Adipose tissue (tissue), 3 donors: ENCODE measurements around the gene KIRREL3. TPM values are rescaled to one million over a fixed set of nuclear protein-coding genes. Genes with fewer than 3 reads are reported as not detected.

Experiments
- H3K27ac ChIP-seq: one replicate; pipeline ENCODE4 v1.5.1; 2013; ENCODE audit warnings: low read depth, low read length
- WGBS, 3 donors: extraction: QIAGEN DNeasy Blood & Tissue Kit; methylation state at CpG; one replicate each; pipeline ENCODE4 v1.1.7; 2013; 5-methylcytosine and 5-hydroxymethylcytosine counted together
- polyA plus RNA-seq, 3 donors: library from polyadenylated mRNA; stranded (reverse); fragments of 200-250 nt; gene quantifications; one replicate each; pipeline ENCODE4 v1.2.3, GENCODE V29; 2013
- donor health status: healthy with polysubstance abuse.
- donor health status: Bipolar disorder and iron deficiency.
- donor health status: healthy.

KIRREL3 gene
- polyA plus RNA-seq, 3 donors = 0.04 to 0.34 (median 0.13) TPM

GRCh38 chr11:126722006-126722736 lies 278.4 kb downstream of the KIRREL3 start:
- WGBS, 3 donors = 78 to 93% (median 90%) methylated on average over 1 of the region's 1 CpG
- no peak overlapping the region for H3K27ac ChIP-seq

GRCh38 chr11:126720539-126721235 lies 279.9 kb downstream of the KIRREL3 start:
- no peak overlapping the region for H3K27ac ChIP-seq
- WGBS, 3 donors = 69 to 79% (median 73%) methylated on average over 5 of the region's 5 CpGs

GRCh38 chr11:126719740-126720139 lies 280.8 kb downstream of the KIRREL3 start:
- 82 to 88% (median 88%) methylated on average over 3 of the region's 3 CpGs for WGBS, 3 donors
- no peak overlapping the region for H3K27ac ChIP-seq

- 64 to 76% (median 75%) methylated on average over 3 of the region's 3 CpGs for WGBS, 3 donors
- H3K27ac ChIP-seq = no peak overlapping the region
These were observed 282.3 kb downstream of the KIRREL3 start for GRCh38 chr11:126718276-126718675.

GRCh38 chr11:126716456-126717083 lies 284.0 kb downstream of the KIRREL3 start:
- WGBS, 3 donors = 58 to 83% (median 80%) methylated on average over 4 of the region's 4 CpGs
- no peak overlapping the region for H3K27ac ChIP-seq

GRCh38 chr11:126713806-126714205 lies 286.8 kb downstream of the KIRREL3 start:
- no peak overlapping the region for H3K27ac ChIP-seq
- 73 to 93% (median 89%) methylated on average over 6 of the region's 6 CpGs for WGBS, 3 donors

- 60 to 70% (median 60%) methylated on average over 27 of the region's 27 CpGs for WGBS, 3 donors
- H3K27ac ChIP-seq = no peak overlapping the region
These were observed 288.5 kb downstream of the KIRREL3 start for GRCh38 chr11:126711977-126712625.

- WGBS, 3 donors = 86 to 94% (median 93%) methylated on average over 4 of the region's 4 CpGs
- no peak overlapping the region for H3K27ac ChIP-seq
These were observed 289.7 kb downstream of the KIRREL3 start for GRCh38 chr11:126710804-126711399.

GRCh38 chr11:126707498-126707897 lies 293.1 kb downstream of the KIRREL3 start:
- WGBS, 3 donors = 45 to 81% (median 71%) methylated on average over 2 of the region's 2 CpGs
- H3K27ac ChIP-seq = no peak overlapping the region

- WGBS, 3 donors = 46 to 55% (median 48%) methylated on average over 2 of the region's 2 CpGs
- no peak overlapping the region for H3K27ac ChIP-seq
These were observed 296.5 kb downstream of the KIRREL3 start for GRCh38 chr11:126704096-126704495.

- 62 to 70% (median 66%) methylated on average over 4 of the region's 4 CpGs for WGBS, 3 donors
- no peak overlapping the region for H3K27ac ChIP-seq
These were observed 296.9 kb downstream of the KIRREL3 start for GRCh38 chr11:126703662-126704061.

GRCh38 chr11:126702987-126703386 lies 297.6 kb downstream of the KIRREL3 start:
- 68 to 79% (median 70%) methylated on average over 5 of the region's 5 CpGs for WGBS, 3 donors
- no peak overlapping the region for H3K27ac ChIP-seq

- no peak overlapping the region for H3K27ac ChIP-seq
- WGBS, 3 donors = 81 to 83% (median 81%) methylated on average over 7 of the region's 7 CpGs
These were observed 298.3 kb downstream of the KIRREL3 start for GRCh38 chr11:126702165-126702720.

GRCh38 chr11:126701520-126701897 lies 299.1 kb downstream of the KIRREL3 start:
- 83 to 93% (median 91%) methylated on average over 2 of the region's 2 CpGs for WGBS, 3 donors
- H3K27ac ChIP-seq = no peak overlapping the region

- WGBS, 3 donors = 81 to 91% (median 89%) methylated on average over 9 of the region's 9 CpGs
- H3K27ac ChIP-seq = no peak overlapping the region
These were observed 299.6 kb downstream of the KIRREL3 start for GRCh38 chr11:126700768-126701519.

GRCh38 chr11:126698576-126698975 lies 302.0 kb downstream of the KIRREL3 start:
- H3K27ac ChIP-seq = no peak overlapping the region
- WGBS, 3 donors = 46 to 61% (median 56%) methylated on average over 8 of the region's 8 CpGs

- 68 to 79% (median 75%) methylated on average over 6 of the region's 6 CpGs for WGBS, 3 donors
These were observed 302.6 kb downstream of the KIRREL3 start for GRCh38 chr11:126697936-126698335.

GRCh38 chr11:126696982-126697381 lies 303.6 kb downstream of the KIRREL3 start:
- H3K27ac ChIP-seq = no peak overlapping the region
- WGBS, 3 donors = 88 to 91% (median 89%) methylated on average over 8 of the region's 8 CpGs

More at GRCh38 chr11:126697936-126698335, 302.6 kb downstream of the KIRREL3 start:
- no peak overlapping the region for H3K27ac ChIP-seq
